Measurements from ENCODE around the gene ELP6. TPM values are rescaled to one million over a fixed set of nuclear protein-coding genes. Genes with fewer than 3 reads are reported as not detected.
"Not testable (repeated sequence)": the region's sequence is repeated elsewhere in the genome, so short reads cannot be mapped to it uniquely, and the experiment has no call there.

ELP6 gene
- total RNA-seq, 2 experiments from 2014 or later: 36.8 to 39.8 TPM

DNA sequence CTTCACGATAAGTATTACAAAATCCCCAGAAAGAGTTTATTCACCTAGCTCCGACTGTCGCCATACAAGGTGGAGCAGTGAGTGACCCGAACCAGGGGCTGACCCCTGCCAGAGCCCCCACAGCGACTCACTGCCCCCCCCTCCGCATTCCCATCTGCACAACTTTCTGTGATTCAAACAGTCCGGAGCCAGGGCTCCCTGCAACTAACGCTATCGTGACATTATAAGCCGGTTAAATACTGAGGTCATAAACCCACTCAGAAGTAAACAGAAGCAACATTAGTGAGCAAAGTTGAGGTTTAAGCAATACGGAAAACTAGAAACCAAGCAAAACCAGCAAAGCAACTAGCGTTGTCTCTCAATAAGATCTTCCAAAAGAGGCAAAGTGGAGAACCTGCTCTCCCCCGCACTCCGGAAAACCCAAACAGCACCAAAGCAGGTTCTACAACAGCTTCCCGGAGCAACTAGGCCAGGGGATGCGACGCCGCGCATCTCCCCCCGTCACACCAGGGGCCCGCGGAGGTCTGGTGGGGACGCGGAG lies 38.4 kb downstream of the ELP6 start:
- DNase-seq: no peak
- Mint-ChIP-seq H3K9me3 (no peaks in the 10 kb centered on the region), H3K27ac (peak overlapping the region; percentile 82), H3K4me1 (peaks cover 21% of the 10 kb centered on the region), H3K27me3 (no peaks in the 10 kb centered on the region), H3K4me3 (peak overlapping the region; percentile 89), H3K36me3 (peaks cover under 1% of the 10 kb centered on the region)
- POLR2A ChIA-PET: interaction anchor here (0.5 to 2.5 kb wide), 5 partner anchors 38 to 306 kb away, joined by 3 to 28 read pairs (median 4); partner anchors contain the start of genes ELP6, PTPN23 and SMARCC1
- no peak for ATAC-seq (ENCODE audit: low read depth)

DNA sequence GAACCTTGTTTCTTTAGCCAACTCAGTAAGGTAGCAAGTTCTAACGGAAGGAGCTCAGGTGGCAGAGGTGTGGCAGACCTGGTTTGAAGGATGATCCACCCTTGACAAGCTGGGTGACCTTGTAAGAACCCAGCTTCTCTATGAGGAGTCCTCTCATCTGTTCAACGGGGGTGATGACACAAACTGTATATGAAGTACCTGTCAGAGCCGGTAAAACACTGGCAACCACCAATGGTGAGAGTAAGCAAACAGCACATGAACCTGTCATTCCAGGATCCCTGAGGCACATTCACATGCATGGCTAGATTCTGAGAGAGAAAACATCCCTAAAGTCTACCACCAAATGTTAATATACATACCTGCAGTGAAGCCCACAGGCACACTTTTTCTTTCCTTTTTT lies 40.1 kb downstream of the ELP6 start:
- Mint-ChIP-seq H3K4me3 (peak overlapping the region; percentile 46), H3K9me3 (peaks cover 1% of the 10 kb centered on the region), H3K27me3 (no peaks in the 10 kb centered on the region), H3K36me3 (peaks cover 6% of the 10 kb centered on the region), H3K4me1 (peaks cover 22% of the 10 kb centered on the region), H3K27ac (peak overlapping the region; percentile 7)
- DNase-seq (no peak), ATAC-seq (ENCODE audit: low read depth) (no peak)
- POLR2A ChIA-PET: no interaction called here

DNA sequence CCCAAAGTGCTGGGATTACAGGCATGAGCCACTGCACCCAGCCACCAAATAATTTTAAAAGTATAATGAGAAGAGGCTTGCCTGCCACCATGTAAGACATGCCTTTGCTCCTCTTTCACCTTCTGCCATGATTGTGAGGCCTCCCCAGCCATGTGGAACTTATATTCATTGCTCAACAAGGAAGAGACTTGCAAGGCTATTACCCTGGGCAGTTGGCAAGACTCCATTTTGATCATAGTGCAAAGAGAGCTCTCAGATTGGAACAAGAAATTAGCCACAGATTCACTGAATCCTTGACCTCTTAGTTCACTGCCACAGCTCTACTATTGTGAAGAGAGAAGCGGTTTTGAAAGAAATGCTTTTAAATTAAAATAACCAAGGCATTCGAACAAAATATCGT lies 43.9 kb downstream of the ELP6 start:
- no peak for DNase-seq
- Mint-ChIP-seq H3K9me3 (peaks cover 5% of the 10 kb centered on the region), H3K4me1 (peaks cover 16% of the 10 kb centered on the region), H3K27me3 (no peaks in the 10 kb centered on the region), H3K27ac (no peak overlapping the region), H3K4me3 (no peak overlapping the region), H3K36me3 (peaks cover 30% of the 10 kb centered on the region)
- no peak for ATAC-seq (ENCODE audit: low read depth)
- POLR2A ChIA-PET: no interaction called here

DNA sequence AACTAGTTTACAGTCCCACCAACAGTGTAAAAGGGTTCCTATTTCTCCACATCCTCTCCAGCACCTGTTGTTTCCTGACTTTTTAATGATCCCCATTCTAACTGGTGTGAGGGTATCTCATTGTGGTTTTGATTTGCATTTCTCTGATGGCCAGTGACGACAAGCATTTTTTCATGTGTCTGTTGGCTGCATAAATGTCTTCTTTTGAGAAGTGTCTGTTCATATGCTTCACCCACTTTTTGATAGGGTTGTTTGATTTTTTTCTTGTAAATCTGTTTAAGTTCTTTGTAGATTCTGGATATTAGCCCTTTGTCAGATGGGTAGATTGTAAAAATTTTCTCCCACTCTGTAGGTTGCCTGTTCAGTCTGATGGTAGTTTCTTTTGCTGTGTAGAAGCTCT lies 45.2 kb downstream of the ELP6 start:
- H3K4me3 Mint-ChIP-seq; H3K4me1 Mint-ChIP-seq; H3K27ac Mint-ChIP-seq; DNase-seq; H3K27me3 Mint-ChIP-seq; H3K9me3 Mint-ChIP-seq; POLR2A ChIA-PET; ATAC-seq (ENCODE audit: low read depth): not testable (repeated sequence)
- peaks cover 31% of the 10 kb centered on the region for H3K36me3 Mint-ChIP-seq

DNA sequence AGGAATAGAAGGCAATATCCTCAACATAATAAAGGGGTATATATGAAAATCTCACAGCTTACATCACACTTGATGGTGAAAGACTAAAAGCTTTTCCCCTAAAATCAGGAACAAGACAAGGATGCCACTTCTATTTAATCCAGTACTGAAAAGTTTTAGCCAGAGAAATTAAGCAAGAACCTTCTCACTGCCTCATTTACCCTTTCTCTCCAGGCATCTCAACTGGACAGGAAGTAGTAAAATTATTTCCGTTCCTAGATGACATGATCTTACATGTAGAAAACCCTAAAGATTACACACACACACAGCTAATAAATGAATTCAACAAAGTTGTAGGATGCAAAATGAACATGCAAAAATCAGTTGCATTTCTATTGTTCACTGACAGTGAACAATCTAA lies 48.9 kb downstream of the ELP6 start:
- H3K4me3 Mint-ChIP-seq: no peak overlapping the region
- ATAC-seq (ENCODE audit: low read depth): no peak
- H3K27ac Mint-ChIP-seq: no peak overlapping the region
- DNase-seq: no peak
- no peaks in the 10 kb centered on the region for H3K27me3 Mint-ChIP-seq
- peaks cover 33% of the 10 kb centered on the region for H3K36me3 Mint-ChIP-seq
- peaks cover 7% of the 10 kb centered on the region for H3K9me3 Mint-ChIP-seq
- POLR2A ChIA-PET: no interaction called here
- H3K4me1 Mint-ChIP-seq: peaks cover 12% of the 10 kb centered on the region

DNA sequence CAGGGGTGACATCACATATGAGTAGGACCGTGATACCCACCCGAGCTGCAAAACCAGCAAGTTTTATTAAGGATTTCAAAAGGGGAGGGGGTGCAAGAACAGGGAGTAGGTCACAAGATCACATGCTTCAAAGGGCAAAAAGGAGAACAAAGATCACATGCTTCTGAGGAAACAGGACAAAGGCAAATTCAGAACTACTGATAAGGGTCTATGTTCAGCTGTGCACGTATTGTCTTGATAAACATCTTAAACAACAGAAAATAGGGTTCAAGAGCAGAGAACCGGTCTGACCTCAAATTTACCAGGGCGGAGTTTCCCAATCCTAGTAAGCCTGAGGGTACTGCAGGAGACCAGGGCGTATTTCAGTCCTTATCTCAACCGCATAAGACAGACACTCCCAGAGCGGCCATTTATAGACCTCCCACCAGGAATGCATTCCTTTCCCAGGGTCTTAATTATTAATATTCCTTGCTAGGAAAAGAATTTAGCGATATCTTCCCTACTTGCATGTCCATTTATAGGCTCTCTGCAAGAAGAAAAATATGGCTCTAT lies 53.9 kb downstream of the ELP6 start:
- H3K4me3 Mint-ChIP-seq, H3K27me3 Mint-ChIP-seq: not testable (repeated sequence)

DNA sequence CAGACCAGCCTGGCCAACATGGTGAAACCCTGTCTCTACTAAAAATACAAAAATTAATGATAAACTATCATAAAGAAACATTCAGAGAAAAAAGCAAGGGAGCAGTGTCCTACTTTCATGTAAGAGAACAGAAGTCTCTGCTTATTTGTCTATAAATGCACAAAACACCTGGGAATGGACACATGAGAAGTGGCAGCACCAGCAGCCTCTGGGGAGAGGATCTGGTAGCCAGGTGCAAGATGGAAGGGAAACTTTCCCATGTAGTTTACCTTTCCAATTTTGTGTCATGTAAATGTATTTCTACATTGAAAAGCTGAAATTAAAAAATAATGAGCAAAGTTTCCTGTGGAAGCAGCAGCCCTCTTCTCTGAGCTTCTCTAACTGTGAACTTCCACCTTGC lies 56.5 kb downstream of the ELP6 start:
- POLR2A ChIA-PET: no interaction called here
- Mint-ChIP-seq H3K4me3 (no peak overlapping the region), H3K27ac (no peak overlapping the region), H3K9me3 (peaks cover 7% of the 10 kb centered on the region), H3K36me3 (peaks cover 12% of the 10 kb centered on the region), H3K4me1 (no peaks in the 10 kb centered on the region), H3K27me3 (no peaks in the 10 kb centered on the region)
- ATAC-seq (ENCODE audit: low read depth) (no peak), DNase-seq (no peak)

More for the DNA sequence above, 53.9 kb downstream of the ELP6 start:
- H3K36me3 Mint-ChIP-seq: peaks cover 12% of the 10 kb centered on the region
- H3K9me3 Mint-ChIP-seq; H3K4me1 Mint-ChIP-seq; POLR2A ChIA-PET; DNase-seq; H3K27ac Mint-ChIP-seq; ATAC-seq (ENCODE audit: low read depth): not testable (repeated sequence)

DNA sequence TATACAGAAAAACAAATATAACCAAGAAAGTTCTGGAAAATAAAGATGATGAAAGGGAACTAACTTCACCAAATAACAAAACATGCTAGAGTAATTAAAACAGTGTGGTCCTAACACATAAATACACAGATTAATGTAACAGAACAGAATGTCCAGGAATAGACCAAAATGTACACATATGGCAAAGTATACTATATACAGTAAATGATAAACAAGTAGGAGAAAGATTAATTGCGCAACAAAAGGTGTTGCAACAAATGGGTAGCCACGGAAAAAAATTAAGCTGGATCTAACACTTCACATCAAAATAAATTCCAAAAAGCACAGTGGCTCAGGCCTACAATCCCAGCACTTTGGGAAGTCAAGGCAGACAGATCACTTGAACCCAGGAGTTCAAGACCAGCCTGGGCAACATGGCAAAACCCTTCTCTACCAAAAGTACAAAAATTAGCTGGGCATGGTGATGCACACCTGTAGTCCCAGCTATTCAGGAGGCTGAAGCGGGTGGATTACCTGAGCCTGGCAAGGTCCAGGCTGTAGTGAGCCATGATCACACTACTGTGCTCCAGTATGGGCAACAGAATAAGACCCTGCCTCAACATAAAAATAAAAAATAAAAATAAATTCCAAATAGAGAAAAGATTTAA lies 57.6 kb downstream of the ELP6 start:
- H3K9me3 Mint-ChIP-seq: peaks cover 7% of the 10 kb centered on the region
- no peak for ATAC-seq (ENCODE audit: low read depth)
- no peaks in the 10 kb centered on the region for H3K27me3 Mint-ChIP-seq
- no peaks in the 10 kb centered on the region for H3K4me1 Mint-ChIP-seq
- POLR2A ChIA-PET: no interaction called here
- peaks cover 14% of the 10 kb centered on the region for H3K36me3 Mint-ChIP-seq
- DNase-seq: no peak
- H3K27ac Mint-ChIP-seq: no peak overlapping the region
- no peak overlapping the region for H3K4me3 Mint-ChIP-seq

DNA sequence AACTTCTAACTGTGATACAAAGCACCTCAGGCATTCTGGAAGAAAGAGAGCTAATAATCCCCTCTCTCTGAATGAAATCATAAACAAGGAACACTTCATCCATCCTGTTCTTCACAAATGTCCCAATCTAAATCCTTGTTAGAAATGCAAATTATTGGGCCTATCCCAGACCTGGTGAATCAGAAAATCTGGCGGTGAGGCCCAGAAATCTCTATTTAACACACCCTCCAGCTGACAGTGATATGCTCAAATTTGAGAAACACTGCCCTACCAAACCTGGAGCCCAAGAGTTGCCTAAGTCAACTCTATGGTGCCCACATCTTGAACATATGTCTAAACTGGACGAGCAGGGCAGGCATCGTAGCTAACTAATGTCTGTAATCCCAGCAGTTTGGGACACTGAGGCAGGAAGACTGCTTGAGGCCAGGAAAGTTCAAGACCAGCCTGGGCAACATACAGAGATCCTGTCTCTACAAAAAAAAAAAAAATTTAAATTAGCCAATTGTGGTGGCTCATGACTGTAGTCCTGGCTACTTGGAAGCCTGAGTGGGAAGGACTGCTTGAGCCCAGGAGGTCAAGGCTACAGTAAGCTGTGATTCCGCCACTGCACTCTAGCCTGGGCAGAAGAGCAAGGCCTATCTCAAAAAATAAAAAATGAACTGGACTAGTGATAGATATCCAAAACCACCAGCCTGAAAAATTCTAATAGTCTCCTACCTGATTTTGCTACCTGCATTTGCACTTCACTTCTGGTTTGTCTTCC lies 60.9 kb downstream of the ELP6 start:
- peaks cover 5% of the 10 kb centered on the region for H3K9me3 Mint-ChIP-seq
- H3K4me1 Mint-ChIP-seq: no peaks in the 10 kb centered on the region
- no peak for ATAC-seq (ENCODE audit: low read depth)
- POLR2A ChIA-PET: no interaction called here
- H3K4me3 Mint-ChIP-seq: no peak overlapping the region
- no peaks in the 10 kb centered on the region for H3K27me3 Mint-ChIP-seq
- H3K27ac Mint-ChIP-seq: no peak overlapping the region
- DNase-seq: no peak
- peaks cover 12% of the 10 kb centered on the region for H3K36me3 Mint-ChIP-seq

Other genes with a start within 250 kb of the ELP6 start
- 1 to 10 TPM; 4.5 TPM for gene KIF9, start 230.9 kb downstream of the ELP6 start, total RNA-seq
- gene KLHL18, start 230.8 kb downstream of the ELP6 start, total RNA-seq: 10 to 100 TPM; 23.1 to 23.5 TPM
- 10 to 100 TPM; 36.6 to 42.6 TPM for gene PTPN23, start 132.7 kb downstream of the ELP6 start, total RNA-seq
- 10 to 100 TPM; 73.5 to 80.1 TPM for gene SCAP, start 37.8 kb downstream of the ELP6 start, total RNA-seq
- gene CSPG5, start 65.2 kb upstream of the ELP6 start, total RNA-seq: under 1 TPM; 0.25 to 0.43 TPM

Data from activated naive CD8-positive, alpha-beta T cell treated with anti-CD3 and anti-CD28 coated beads, Interleukin-2, amount 10 ng/mL, durations not matched to agents 7 days and 5 days (primary cell).